C4-2B (cell line): ENCODE measurements around the gene ACTR6.

ENCODE experiments used
- CTCF ChIP-seq: fragments of 450-650 bp; conservative IDR thresholded peaks from 2 replicates; pipeline ENCODE4 v1.5.1; 2017; ENCODE audit warnings: mild to moderate bottlenecking
- ZFX ChIP-seq: fragments of 450-650 bp; IDR thresholded peaks from 2 replicates; pipeline ENCODE4 v1.6.1; 2017

GRCh38 chr12:100266835-100267602 lies 66.4 kb downstream of the ACTR6 start, which contains the start of the genes DEPDC4 and SCYL2:
- TF ChIP-seq CTCF: no peak
- peak; percentile 76; the same call in 1 of the 2 replicates for TF ChIP-seq ZFX
